ENCODE data around the gene SLC2A9.

SLC2A9 gene

GRCh38 chr4:10020871-10021652, at the start of gene SLC2A9:
Gene SLC2A9, minus strand, starts transcription at chr4:10021497. Its CDS starts 68 bp downstream, at chr4:10021429.
- no peak for TF ChIP-seq CTCF (IDR thresholded peaks at IDR 0.05; ENCODE audit: control insufficient read depth, extremely low read depth, insufficient read depth)
- DNase-seq (ENCODE audit: low read depth): no peak
- H3K4me3 ChIP-seq (ENCODE audit: low read depth, low read length): no peak within 1 kb of the TSS

GRCh38 chr4:10069075-10069642, 47.9 kb upstream of the SLC2A9 start:
- TF ChIP-seq CTCF (IDR thresholded peaks at IDR 0.05; ENCODE audit: control insufficient read depth, extremely low read depth, insufficient read depth): no peak
- no peak for DNase-seq (ENCODE audit: low read depth)
- H3K4me3 ChIP-seq (ENCODE audit: low read depth, low read length): no peak overlapping the region

- no peak for DNase-seq (ENCODE audit: low read depth)
- H3K4me3 ChIP-seq (ENCODE audit: low read depth, low read length): no peak overlapping the region
- no peak for TF ChIP-seq CTCF (IDR thresholded peaks at IDR 0.05; ENCODE audit: control insufficient read depth, extremely low read depth, insufficient read depth)
These were observed 45.7 kb upstream of the SLC2A9 start for GRCh38 chr4:10066670-10067651.

- TF ChIP-seq CTCF (IDR thresholded peaks at IDR 0.05; ENCODE audit: control insufficient read depth, extremely low read depth, insufficient read depth): no peak
- no peak for DNase-seq (ENCODE audit: low read depth)
- no peak overlapping the region for H3K4me3 ChIP-seq (ENCODE audit: low read depth, low read length)
These were observed 44.9 kb upstream of the SLC2A9 start for GRCh38 chr4:10066206-10066605.

- H3K4me3 ChIP-seq (ENCODE audit: low read depth, low read length): no peak overlapping the region
- TF ChIP-seq CTCF (IDR thresholded peaks at IDR 0.05; ENCODE audit: control insufficient read depth, extremely low read depth, insufficient read depth): peak; percentile 86
- peak; percentile 76 for DNase-seq (ENCODE audit: low read depth)
These were observed 42.4 kb upstream of the SLC2A9 start for GRCh38 chr4:10063544-10064300.

Measured in LNCaP clone FGC (cell line).